Stimulated activated naive CD4-positive, alpha-beta T cell treated with Interleukin-2 at 50 U/mL for 16 hours (primary cell): ENCODE data around the gene PRKCA.
"Not testable (repeated sequence)": the region's sequence is repeated elsewhere in the genome, so short reads cannot be mapped to it uniquely, and the experiment has no call there.

Experiments
- DNase-seq: peaks from one replicate; lab custom pipeline; 2025; lab: John Stamatoyannopoulos, UW

PRKCA gene

DNA sequence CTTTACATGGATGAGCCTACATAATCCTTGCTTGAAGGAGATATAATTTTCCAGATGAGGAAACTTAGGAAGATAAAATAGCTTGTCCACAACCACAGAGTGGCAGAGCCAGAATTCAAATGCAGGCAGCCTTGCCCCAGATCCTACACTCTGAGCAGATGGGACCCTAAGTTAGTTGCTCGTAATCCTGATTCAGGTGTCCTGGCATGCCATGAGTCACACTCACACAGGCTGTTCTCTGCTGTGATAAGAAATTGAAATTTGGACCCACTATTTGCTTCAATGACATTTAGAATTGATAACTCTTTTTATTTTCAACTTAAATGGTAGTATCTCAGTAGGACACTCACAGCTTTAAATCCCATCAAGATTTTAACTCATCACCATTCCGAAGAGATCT is 381.8 kb downstream of the PRKCA start:
- DNase-seq: no peak

GRCh38 chr17:66684731-66685130 is 382.3 kb downstream of the PRKCA start:
- no peak for DNase-seq

GRCh38 chr17:66686601-66687000 is 384.2 kb downstream of the PRKCA start:
- DNase-seq: no peak

GRCh38 chr17:66687570-66688284 is 385.3 kb downstream of the PRKCA start:
- no peak for DNase-seq

- DNase-seq: no peak
Measured at GRCh38 chr17:66689221-66689620, 386.8 kb downstream of the PRKCA start.

GRCh38 chr17:66690166-66690565 is 387.8 kb downstream of the PRKCA start:
- no peak for DNase-seq

- DNase-seq: no peak
Measured at GRCh38 chr17:66691644-66692420, 389.4 kb downstream of the PRKCA start.

DNA sequence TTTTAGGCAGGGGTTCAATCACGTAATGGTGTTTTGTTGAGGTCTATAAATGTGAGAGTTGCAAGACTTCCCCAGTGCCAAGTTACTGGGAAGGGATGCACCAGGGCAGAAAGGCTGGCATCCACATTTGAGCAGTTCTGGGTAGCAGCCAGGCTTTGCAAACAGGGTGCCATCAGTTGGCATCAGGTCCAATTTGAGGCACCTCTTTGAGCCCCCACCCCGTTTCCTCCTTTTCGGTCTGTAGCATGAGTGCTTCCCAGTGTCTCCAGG is 389.9 kb downstream of the PRKCA start:
- DNase-seq: no peak

DNA sequence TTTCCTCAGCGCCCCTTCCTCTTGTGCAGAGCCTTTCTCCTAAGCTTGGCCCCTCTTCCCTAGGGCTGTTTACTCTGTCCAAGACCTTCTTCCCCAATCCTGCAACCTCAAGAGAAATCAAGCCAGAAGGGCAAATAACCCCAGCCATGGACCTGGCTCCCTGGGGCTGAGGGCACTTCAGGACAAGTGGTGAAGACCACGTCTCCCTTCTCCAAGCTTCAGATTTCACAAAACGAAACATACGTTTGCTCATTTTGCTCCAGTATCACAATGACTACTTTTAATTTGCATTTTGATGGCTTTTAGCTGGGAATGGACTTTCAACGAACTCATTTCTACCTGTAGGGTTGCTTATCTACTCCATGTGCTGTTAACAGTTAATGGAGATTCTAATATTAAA is 392.7 kb downstream of the PRKCA start:
- DNase-seq: no peak

- no peak for DNase-seq
Measured at GRCh38 chr17:66698270-66698669, 395.9 kb downstream of the PRKCA start.

- no peak for DNase-seq
Measured at GRCh38 chr17:66701462-66701861, 399.0 kb downstream of the PRKCA start.

DNA sequence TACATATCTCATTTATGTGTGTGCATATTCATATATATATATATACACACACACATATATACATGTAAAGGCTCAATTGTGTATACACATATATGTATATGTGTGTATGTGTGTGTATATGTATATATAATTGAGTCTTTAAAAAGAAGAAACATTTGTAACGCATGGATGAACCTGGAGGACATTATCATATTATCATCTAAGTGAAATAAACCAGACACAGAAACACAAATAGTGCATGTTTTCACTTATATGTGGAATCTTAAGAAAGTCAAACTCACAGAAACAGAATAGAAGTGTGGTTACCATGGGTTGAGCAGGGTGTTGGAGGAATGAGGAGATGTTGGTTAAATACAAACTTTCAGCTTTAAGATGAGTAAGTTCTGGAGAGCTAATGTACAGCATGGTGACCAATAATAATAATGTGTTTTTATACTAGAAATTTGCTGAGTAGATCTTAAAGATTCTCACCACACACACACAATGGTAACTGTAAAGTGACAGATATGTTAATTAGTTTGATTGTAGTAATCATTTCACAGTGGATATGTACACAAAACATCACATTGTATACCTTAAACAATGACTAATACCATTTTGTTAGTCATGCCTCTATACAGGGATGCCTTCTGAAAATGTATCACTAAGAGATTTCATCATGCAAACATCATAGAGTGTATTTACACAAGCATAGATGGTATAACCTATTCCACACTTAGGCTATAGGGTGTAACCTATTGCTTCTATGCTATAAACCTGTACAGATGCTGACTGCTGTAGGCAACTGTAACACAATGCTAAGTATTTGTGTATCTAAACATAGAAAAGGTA is 399.9 kb downstream of the PRKCA start:
- DNase-seq: no peak

DNA sequence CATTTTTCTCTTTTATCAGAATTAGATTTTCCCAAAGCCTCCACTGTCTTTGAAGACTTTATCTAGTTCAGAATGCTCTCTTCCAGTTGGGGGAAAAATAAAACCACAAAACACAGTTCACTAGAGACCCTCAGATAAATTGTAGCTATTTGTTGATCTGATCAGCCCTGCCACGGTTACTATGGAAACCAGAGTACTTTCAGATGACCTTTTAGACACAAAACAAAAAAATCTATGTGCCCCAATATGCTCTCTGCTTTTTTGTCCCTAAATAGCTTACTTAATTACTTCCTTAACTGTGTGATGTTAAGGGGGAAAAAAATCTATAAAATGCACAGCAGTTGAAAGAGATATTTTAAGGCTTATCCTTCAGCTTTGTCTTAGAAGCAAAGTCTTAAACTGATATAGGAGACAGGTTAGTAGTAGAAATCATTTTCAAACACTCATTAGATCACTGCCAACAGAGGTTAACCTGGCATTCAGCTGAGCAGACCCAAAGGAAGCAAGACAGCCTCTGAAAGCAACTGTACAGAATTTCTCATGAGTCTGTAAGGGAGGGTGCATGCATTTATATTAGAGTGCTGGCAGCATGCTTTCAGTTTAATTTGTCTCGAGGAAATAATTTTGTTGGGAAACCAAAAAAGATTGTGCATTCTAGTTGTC is 402.6 kb downstream of the PRKCA start:
- no peak for DNase-seq

DNA sequence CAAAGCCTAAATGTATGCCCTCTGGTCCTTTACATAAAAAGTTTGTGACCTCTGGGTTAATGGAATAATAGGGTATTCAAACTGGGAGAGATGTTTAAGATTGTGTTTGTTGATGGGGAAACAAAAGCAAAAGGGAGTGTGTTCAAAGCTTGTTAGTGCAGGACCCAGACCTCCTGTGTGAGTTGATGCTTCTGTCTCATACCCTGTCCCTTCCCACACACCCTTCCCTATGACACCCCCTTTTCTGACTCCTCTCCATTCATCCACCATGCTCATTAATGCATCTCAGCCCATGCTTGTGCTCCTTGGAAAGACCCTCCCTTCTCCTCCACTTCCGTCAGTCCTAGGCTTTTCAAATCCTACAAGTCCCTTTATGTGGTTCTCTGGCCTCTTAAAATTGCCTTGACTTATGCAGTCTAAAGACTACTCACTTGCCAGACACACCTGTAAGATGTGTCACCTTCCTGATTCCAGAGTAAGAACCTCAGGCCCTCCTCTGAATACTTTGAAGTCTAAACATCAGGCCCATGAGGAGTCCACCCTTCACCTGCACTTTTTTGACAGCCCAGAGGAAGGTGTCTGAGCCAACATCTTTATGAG is 404.5 kb downstream of the PRKCA start:
- no peak for DNase-seq

DNA sequence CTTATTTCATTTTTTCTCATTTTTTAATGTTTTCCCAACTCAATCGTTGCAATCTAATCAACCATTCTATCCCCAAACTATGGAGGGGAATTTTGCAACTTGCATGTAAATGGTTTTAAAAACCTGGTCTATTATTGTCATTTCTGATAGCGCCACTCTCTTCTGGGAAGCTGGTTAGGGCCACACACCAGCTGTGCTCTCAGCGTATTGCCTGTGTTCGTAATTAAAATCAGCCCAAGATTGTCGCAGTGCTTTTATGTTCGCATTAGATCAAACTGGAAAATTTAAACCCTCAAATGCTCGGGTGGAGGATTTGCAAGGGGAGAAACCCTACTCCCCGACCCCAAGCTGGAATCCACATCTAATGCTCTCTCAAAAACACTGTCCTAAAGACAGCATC is 409.0 kb downstream of the PRKCA start:
- no peak for DNase-seq

GRCh38 chr17:66711881-66712321 is 409.5 kb downstream of the PRKCA start:
- no peak for DNase-seq

GRCh38 chr17:66712453-66712852 is 410.0 kb downstream of the PRKCA start:
- no peak for DNase-seq

DNA sequence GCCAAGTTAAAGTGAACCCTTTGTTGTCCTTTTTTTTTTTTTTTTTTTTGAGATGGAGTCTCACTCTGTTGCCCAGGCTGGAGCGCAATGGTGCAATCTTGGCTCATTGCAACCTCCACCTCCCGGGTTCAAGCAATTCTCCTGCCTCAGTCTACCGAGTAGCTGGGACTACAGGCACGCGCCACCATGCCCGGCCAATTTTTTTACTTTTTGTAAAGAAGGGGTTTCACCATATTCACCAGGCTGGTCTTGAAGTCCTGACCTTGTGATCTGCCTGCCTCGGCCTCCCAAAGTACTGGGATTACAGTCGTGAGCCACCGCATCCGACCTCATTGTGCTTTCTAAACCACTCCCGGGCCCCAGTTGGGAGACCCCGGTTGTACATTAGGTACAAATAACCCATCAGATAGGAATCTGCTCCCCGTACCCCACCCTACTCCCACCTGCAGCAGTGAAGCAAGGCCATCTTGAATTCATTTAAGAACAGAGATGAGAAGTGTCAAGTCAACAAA is 410.7 kb downstream of the PRKCA start:
- DNase-seq: not testable (repeated sequence)

DNA sequence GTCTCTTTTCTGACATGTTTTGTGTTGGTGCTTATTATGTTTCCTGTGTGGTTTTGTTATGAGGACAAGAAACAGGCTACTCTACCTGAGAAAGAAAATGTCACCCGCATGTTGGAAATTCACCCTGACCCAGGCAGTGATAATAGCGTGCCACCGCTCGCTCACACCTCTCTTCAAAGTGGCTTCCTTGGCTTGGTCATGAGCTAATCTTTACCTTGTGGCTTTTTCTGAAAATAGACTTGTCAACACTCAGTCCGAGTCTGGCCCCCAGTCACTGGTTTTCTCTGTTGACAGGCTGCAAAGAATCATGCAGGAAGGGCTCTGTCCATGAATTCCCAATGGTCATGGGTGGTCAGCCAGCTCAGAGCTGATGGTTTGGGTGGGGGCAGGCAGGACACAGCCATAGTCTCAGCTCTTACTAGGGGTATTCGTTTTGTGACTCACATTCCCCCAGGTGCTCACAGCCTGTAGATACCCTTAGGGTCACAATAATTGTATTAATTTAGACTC is 411.2 kb downstream of the PRKCA start:
- peak; percentile 29 for DNase-seq

GRCh38 chr17:66714046-66715023 is 411.9 kb downstream of the PRKCA start:
- no peak for DNase-seq
